Liver (tissue), 9 donors: ENCODE measurements around the gene SREBF1. TPM values are rescaled to one million over a fixed set of nuclear protein-coding genes. Genes with fewer than 3 reads are reported as not detected.

Experiments used
- DNase-seq: peaks from one replicate; pipeline ENCODE4 v3.0.0-alpha.2; 2017; ENCODE audit warnings: low spot score
- H3K27ac ChIP-seq, 2 donors: one replicate each; pipeline ENCODE4 v1.7.0; 2013; ENCODE audit warnings: inconsistent platforms in 2 of 2, low read length in 2 of 2, control low read depth in 1 of 2, low read depth in 1 of 2, mild to moderate bottlenecking in 1 of 2
- H3K27me3 ChIP-seq, 4 donors: one replicate each; pipeline versions ENCODE4 v1.6.1 to v1.7.0; 2013; ENCODE audit warnings: low read length in 3 of 4, inconsistent platforms in 1 of 4, mild to moderate bottlenecking in 1 of 4, moderate library complexity in 1 of 4; ENCODE audit not compliant: control insufficient read depth in 4 of 4, insufficient read depth in 4 of 4
- H3K36me3 ChIP-seq, 4 donors: one replicate each; pipeline versions ENCODE4 v1.6.1 to v1.7.0; 2013; ENCODE audit warnings: low read length in 3 of 4, mild to moderate bottlenecking in 3 of 4, low read depth in 1 of 4, moderate library complexity in 1 of 4; ENCODE audit not compliant: control insufficient read depth in 4 of 4, insufficient read depth in 3 of 4
- H3K4me1 ChIP-seq, 4 donors: one replicate each; pipeline versions ENCODE4 v1.6.1 to v1.7.0; 2013; ENCODE audit warnings: low read length in 3 of 4, mild to moderate bottlenecking in 3 of 4, moderate library complexity in 1 of 4; ENCODE audit not compliant: control insufficient read depth in 4 of 4, insufficient read depth in 4 of 4
- H3K4me3 ChIP-seq, 3 donors: one replicate each; pipeline versions ENCODE4 v1.6.1 to v1.7.0; 2013; ENCODE audit warnings: low read length in 3 of 3, control low read depth in 1 of 3, low read depth in 1 of 3, mild to moderate bottlenecking in 1 of 3
- H3K9ac ChIP-seq, 2 donors: one replicate each; pipeline ENCODE4 v1.7.0; 2013; ENCODE audit warnings: low read length in 2 of 2, mild to moderate bottlenecking in 2 of 2, moderate library complexity in 2 of 2, control low read depth in 1 of 2, low read depth in 1 of 2
- H3K9me3 ChIP-seq, 4 donors: one replicate each; pipeline versions ENCODE4 v1.6.1 to v1.7.0; 2013; ENCODE audit warnings: low read length in 3 of 4; ENCODE audit not compliant: control insufficient read depth in 4 of 4
- EGR1 ChIP-seq, 2 donors: IDR thresholded peaks; 2 replicates each; pipeline ENCODE4 v1.6.1; 2016 to 2018; ENCODE audit warnings: antibody characterized with exemption in 2 of 2, low read depth in 2 of 2
- FOXA1 ChIP-seq: IDR thresholded peaks from 2 replicates; pipeline ENCODE4 v1.6.1; 2016; ENCODE audit warnings: antibody characterized with exemption
- FOXA2 ChIP-seq: IDR thresholded peaks from 2 replicates; pipeline ENCODE4 v1.6.1; 2016; ENCODE audit warnings: antibody characterized with exemption
- GABPA ChIP-seq, 2 donors: IDR thresholded peaks in 1 of 2; conservative IDR thresholded peaks in 1 of 2; 2 replicates each; pipeline ENCODE4 v1.6.1; 2016; ENCODE audit warnings: antibody characterized with exemption in 2 of 2, mild to moderate bottlenecking in 1 of 2, moderate library complexity in 1 of 2
- HNF4A ChIP-seq, 2 donors: conservative IDR thresholded peaks; 2 replicates each; pipeline ENCODE4 v1.6.1; 2016; ENCODE audit warnings: antibody characterized with exemption in 2 of 2, mild to moderate bottlenecking in 2 of 2
- HNF4G ChIP-seq: IDR thresholded peaks from 2 replicates; pipeline ENCODE4 v1.6.1; 2016; ENCODE audit warnings: antibody characterized with exemption
- JUND ChIP-seq, 2 donors: IDR thresholded peaks; 2 replicates each; pipeline ENCODE4 v1.6.1; 2016; ENCODE audit warnings: antibody characterized with exemption in 2 of 2
- NR2F2 ChIP-seq: IDR thresholded peaks from 2 replicates; pipeline ENCODE4 v1.6.1; 2016; ENCODE audit warnings: antibody characterized with exemption
- RXRA ChIP-seq, 2 donors: IDR thresholded peaks; 2 replicates each; pipeline ENCODE4 v1.6.1; 2017 to 2018; ENCODE audit warnings: antibody characterized with exemption in 2 of 2, mild to moderate bottlenecking in 1 of 2
- TAF1 ChIP-seq: conservative IDR thresholded peaks from 2 replicates; pipeline ENCODE4 v1.6.1; 2016; ENCODE audit warnings: antibody characterized with exemption, mild to moderate bottlenecking
- YY1 ChIP-seq: IDR thresholded peaks from 2 replicates; pipeline ENCODE4 v1.6.1; 2016; ENCODE audit warnings: antibody characterized with exemption, mild to moderate bottlenecking
- WGBS: extraction: QIAGEN DNeasy Blood & Tissue Kit; methylation state at CpG from one replicate; pipeline ENCODE4 v1.1.7; 2013; 5-methylcytosine and 5-hydroxymethylcytosine counted together
- polyA plus RNA-seq, 2 donors: library from polyadenylated mRNA; stranded (reverse) in 1 of 2; unstranded in 1 of 2; fragments of 200-250 nt in 1 of 2; fragments of >200 nt in 1 of 2; fragmentation: Nextera tagmentation in 1 of 2; extraction: Ambion mirVana in 1 of 2; gene quantifications; one replicate each; pipeline versions ENCODE4 v1.2.1 to v1.2.3, GENCODE V29; 2013 to 2015
- total RNA-seq, 2 donors: library from RNA; depleted of rRNA; stranded (reverse); fragments of >200 nt; gene quantifications; one replicate each; pipeline ENCODE4 v1.2.3, GENCODE V29; 2014
- TF ChIP-seq, protein P1 (sequence below): IDR thresholded peaks from 2 replicates; pipeline ENCODE4 v1.6.1; 2016; ENCODE audit warnings: antibody characterized with exemption
- TF ChIP-seq, protein P2 (sequence below): fragments of 150-350 bp; IDR thresholded peaks from 2 replicates; pipeline ENCODE4 v1.5.1; 2017; ENCODE audit warnings: improper control_type of control experiment, low read depth, low read length; ENCODE audit not compliant: missing input control
- TF ChIP-seq, protein P3 (sequence below): IDR thresholded peaks from 2 replicates; pipeline ENCODE4 v1.6.1; 2016; ENCODE audit warnings: antibody characterized with exemption
- TF ChIP-seq, protein P4 (sequence below): IDR thresholded peaks from 2 replicates; pipeline ENCODE4 v1.6.1; 2016; ENCODE audit warnings: antibody characterized with exemption, mild to moderate bottlenecking
- donor health status: healthy.
- donor health status: healthy.
- donor health status: healthy.
- donor health status: healthy.
- donor health status: healthy.

SREBF1 gene
- total and polyA plus RNA-seq, 4 donors = 66.8 to 133 (median 101) TPM

DNA sequence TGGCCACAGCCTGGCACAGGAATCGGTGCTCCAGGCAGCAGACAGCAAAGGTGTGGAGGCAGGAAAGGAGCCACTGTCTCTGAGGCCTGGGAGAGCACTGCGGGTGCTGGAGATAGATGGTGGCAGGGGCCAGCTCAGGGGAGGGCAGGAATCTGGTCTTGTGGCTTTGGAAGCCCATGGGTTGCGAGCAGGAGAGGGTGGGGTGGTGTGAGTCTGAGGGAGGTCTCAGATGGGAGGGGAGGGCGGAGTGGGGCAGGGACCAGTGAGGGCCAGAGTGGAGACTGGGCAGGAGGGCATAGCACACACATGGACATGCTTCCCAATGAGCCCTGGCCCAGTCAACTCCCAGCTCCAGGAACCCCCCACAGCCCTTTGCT, 70.1 kb downstream of the SREBF1 start (continued):
- no peak for TF ChIP-seq TAF1

DNA sequence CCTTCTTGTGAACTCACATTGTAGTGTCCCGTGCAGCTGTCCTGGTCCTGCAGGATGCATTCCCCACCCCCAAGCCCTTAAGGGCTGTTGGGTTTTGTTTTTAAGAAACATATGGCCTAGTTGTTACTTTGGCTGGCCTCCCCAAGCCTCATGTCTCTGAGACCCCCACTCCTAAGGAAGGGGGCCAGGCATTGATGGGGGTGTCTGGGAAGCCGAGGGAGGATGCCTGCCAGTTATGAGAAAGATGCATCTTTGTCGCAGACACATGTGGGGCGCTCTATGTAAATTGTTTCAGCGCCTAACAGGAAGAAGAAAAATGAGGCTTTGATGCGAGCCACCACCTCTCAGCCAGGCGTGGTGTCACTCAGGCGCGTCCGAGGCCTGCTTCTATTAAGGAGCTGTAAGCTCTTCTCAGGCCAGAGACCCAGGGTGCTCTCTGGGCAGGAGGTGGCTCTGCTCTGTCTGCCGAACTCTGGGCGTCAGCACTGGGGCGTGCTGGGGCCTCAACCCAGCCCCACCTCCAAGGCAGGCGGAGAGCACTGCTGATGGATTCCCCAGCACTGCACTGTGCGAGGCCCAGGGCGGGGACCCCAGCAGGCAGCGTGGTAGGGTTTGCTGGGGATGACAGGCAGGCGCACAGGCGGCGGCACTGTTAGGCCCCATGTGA, 70.6 kb downstream of the SREBF1 start:
- H3K4me3 ChIP-seq = no peak overlapping the region
- peaks cover 0 to 7% (median 3%) of the 10 kb centered on the region in 4 donors for H3K4me1 ChIP-seq
- no peaks in the 10 kb centered on the region for H3K27me3 ChIP-seq
- WGBS = 90% methylated on average over 20 of the region's 20 CpGs
- no peak for DNase-seq
- no peaks in the 10 kb centered on the region for H3K9me3 ChIP-seq
- H3K9ac ChIP-seq = no peak overlapping the region
- no peak for TF ChIP-seq FOXA1
- TF ChIP-seq, protein P1, sequence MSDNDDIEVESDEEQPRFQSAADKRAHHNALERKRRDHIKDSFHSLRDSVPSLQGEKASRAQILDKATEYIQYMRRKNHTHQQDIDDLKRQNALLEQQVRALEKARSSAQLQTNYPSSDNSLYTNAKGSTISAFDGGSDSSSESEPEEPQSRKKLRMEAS = no peak
- TF ChIP-seq, protein P2, sequence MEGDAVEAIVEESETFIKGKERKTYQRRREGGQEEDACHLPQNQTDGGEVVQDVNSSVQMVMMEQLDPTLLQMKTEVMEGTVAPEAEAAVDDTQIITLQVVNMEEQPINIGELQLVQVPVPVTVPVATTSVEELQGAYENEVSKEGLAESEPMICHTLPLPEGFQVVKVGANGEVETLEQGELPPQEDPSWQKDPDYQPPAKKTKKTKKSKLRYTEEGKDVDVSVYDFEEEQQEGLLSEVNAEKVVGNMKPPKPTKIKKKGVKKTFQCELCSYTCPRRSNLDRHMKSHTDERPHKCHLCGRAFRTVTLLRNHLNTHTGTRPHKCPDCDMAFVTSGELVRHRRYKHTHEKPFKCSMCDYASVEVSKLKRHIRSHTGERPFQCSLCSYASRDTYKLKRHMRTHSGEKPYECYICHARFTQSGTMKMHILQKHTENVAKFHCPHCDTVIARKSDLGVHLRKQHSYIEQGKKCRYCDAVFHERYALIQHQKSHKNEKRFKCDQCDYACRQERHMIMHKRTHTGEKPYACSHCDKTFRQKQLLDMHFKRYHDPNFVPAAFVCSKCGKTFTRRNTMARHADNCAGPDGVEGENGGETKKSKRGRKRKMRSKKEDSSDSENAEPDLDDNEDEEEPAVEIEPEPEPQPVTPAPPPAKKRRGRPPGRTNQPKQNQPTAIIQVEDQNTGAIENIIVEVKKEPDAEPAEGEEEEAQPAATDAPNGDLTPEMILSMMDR = no peak
- TF ChIP-seq EGR1 (IDR thresholded peaks at IDR 0.05; ENCODE audit: low read depth in 2 of 2) = no peak
- no peak for TF ChIP-seq HNF4G
- TF ChIP-seq, protein P3, sequence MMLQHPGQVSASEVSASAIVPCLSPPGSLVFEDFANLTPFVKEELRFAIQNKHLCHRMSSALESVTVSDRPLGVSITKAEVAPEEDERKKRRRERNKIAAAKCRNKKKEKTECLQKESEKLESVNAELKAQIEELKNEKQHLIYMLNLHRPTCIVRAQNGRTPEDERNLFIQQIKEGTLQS = no peak
- no peak for TF ChIP-seq FOXA2
- no peak for TF ChIP-seq GABPA (IDR thresholded peaks at IDR 0.05 in 1 of 2, conservative IDR thresholded peaks at IDR 0.05 in 1 of 2)
- TF ChIP-seq NR2F2 = no peak
- no peak for TF ChIP-seq YY1
- TF ChIP-seq HNF4A (conservative IDR thresholded peaks at IDR 0.05) = no peak
- no peak for TF ChIP-seq TAF1
- H3K36me3 ChIP-seq = no peaks in the 10 kb centered on the region
- H3K27ac ChIP-seq = no peak overlapping the region

DNA sequence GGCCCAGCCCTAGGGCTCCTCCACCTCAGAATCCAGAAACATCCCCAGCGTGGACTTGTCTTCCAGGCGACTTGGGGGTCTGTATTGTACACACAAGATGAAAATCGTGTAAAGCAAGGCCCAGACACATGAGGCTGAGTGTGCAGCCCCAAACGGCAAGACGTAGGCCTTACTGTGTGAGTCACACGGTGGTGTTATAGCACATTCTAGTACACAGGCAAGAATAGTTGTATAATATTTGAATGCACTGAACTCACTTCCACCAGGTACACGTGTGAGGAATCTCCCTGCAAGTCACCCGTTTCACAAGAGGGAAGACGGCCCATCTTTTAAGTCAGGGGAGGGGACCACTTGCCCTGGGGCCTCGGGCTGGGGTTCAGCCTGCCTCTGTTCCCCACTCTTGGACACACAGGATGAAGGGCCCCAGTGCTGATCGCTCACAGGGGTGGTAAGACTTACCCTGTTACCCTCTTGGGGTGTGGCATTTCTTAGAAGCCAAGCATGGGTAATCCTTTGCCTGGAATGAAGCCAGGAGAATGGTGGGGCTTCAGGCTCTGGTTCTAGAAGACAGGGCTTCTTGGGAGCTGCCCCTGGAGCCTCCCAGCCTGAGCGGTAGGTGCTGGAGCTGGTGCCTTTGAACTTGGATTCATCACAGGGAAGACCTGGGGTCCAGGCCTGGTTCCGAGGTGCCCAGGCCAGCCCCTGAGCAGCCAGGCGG, 71.3 kb downstream of the SREBF1 start:
- WGBS = 92% methylated on average over 14 of the region's 14 CpGs
- no peak overlapping the region for H3K4me3 ChIP-seq
- peaks cover 0 to 7% (median 3%) of the 10 kb centered on the region in 4 donors for H3K4me1 ChIP-seq
- no peak overlapping the region for H3K9ac ChIP-seq
- DNase-seq = no peak
- TF ChIP-seq NR2F2 (no peak), EGR1 (IDR thresholded peaks at IDR 0.05; ENCODE audit: low read depth in 2 of 2) (no peak), GABPA (IDR thresholded peaks at IDR 0.05 in 1 of 2, conservative IDR thresholded peaks at IDR 0.05 in 1 of 2) (no peak), JUND (IDR thresholded peaks at IDR 0.05) (no peak), HNF4G (no peak), RXRA (IDR thresholded peaks at IDR 0.05) (no peak), FOXA2 (no peak)
- TF ChIP-seq, protein P2 = no peak
- TF ChIP-seq, protein P1 = no peak
- TF ChIP-seq, protein P3 = no peak
- TF ChIP-seq, protein P4, sequence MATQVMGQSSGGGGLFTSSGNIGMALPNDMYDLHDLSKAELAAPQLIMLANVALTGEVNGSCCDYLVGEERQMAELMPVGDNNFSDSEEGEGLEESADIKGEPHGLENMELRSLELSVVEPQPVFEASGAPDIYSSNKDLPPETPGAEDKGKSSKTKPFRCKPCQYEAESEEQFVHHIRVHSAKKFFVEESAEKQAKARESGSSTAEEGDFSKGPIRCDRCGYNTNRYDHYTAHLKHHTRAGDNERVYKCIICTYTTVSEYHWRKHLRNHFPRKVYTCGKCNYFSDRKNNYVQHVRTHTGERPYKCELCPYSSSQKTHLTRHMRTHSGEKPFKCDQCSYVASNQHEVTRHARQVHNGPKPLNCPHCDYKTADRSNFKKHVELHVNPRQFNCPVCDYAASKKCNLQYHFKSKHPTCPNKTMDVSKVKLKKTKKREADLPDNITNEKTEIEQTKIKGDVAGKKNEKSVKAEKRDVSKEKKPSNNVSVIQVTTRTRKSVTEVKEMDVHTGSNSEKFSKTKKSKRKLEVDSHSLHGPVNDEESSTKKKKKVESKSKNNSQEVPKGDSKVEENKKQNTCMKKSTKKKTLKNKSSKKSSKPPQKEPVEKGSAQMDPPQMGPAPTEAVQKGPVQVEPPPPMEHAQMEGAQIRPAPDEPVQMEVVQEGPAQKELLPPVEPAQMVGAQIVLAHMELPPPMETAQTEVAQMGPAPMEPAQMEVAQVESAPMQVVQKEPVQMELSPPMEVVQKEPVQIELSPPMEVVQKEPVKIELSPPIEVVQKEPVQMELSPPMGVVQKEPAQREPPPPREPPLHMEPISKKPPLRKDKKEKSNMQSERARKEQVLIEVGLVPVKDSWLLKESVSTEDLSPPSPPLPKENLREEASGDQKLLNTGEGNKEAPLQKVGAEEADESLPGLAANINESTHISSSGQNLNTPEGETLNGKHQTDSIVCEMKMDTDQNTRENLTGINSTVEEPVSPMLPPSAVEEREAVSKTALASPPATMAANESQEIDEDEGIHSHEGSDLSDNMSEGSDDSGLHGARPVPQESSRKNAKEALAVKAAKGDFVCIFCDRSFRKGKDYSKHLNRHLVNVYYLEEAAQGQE = no peak
- no peaks in the 10 kb centered on the region for H3K9me3 ChIP-seq
- H3K27ac ChIP-seq = no peak overlapping the region
- no peaks in the 10 kb centered on the region for H3K27me3 ChIP-seq
- H3K36me3 ChIP-seq = no peaks in the 10 kb centered on the region
